HG02678 (cell line): ENCODE measurements around the gene UBFD1.
"Not testable (repeated sequence)": the region's sequence is repeated elsewhere in the genome, so short reads cannot be mapped to it uniquely, and the experiment has no call there.

ENCODE experiments used
- ATAC-seq: cut with Tn5 transposase; IDR thresholded peaks from one replicate; pipeline ENCODE4 v1.9.1; 2021; ENCODE audit warnings: mild to moderate bottlenecking, moderate library complexity; ENCODE audit not compliant: unreplicated experiment

Gene UBFD1

DNA sequence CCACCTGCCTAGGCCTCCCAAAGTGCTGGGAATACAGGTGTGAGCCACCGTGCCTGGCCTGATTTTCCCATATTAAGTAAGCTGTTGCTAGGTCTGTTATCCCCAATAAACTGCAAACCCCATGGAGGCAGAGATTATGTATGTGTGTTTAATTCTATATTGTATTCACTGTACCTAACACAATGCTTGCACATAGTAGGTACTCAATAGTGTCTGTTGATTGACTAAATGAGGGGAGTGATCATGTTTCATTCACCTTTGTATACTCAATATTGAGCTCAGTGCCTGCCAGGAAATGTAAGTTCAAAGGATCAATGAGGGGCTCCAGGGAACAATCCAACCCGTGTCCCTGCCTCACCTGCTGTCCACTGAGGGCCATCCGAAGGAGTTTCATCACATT, 32.6 kb upstream of the UBFD1 start:
- ATAC-seq: no peak

DNA sequence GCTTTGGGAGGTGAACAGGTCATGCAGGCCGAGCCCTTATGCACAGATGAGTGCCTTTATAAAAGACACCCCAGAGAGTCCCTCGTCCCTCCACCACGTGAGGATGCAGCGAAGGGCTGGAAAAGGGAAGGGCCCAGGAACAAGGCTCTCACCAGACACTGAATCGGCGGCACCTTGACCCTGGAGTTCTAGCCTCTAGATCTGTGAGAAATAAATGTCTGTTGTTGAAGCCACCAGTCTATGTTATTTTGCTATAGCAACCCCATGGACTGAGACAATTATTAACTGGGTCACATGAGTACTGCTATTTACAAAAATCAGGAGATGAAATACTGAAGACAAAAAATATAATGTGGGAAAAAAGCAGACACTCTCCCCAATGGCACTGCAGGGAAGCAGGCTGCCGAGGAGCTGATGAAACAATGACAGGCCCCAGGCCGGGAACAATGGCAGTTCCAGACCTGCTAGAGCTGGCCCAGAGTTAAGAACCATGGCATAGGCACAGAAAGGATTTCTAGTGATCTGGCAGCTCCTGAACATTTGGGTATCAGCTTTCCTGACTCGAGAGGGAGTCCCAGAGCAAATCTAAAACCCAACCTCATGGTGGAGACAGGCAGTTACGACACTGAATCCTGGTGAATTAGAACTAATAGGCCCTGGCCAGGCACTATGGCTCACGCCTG, 29.4 kb upstream of the UBFD1 start:
- ATAC-seq: no peak

DNA sequence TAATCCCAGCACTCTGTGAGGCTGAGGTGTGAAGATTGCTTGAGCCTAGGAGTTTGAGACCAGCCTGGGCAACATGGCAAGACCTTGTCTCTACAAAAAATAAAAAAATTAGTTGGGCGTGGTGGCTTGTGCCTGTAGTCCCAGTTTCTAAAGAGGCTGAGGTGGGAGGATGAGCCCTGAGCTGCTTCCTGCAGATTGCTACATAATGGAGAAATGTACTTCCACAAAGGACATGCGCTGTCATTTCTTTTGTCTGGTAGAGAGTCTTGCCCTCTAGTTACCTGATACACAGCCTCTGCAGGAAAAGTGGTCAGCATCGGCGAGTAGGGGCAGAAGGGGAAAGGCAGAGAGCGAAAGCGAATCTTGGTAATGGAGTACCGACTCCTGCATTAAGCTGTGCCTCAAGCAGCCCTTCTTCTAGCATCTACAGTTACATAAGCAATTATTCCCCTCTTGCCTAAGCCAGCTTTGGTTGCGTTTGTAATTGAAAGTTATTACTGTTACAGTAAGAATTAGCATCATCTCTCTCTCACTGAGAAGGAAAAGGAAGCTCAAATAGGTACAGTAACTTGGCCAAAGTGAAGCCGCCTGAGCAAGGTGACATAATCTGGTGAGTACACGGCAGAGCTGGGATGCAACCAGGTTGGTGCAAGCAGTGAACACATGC, 28.8 kb upstream of the UBFD1 start:
- no peak for ATAC-seq

DNA sequence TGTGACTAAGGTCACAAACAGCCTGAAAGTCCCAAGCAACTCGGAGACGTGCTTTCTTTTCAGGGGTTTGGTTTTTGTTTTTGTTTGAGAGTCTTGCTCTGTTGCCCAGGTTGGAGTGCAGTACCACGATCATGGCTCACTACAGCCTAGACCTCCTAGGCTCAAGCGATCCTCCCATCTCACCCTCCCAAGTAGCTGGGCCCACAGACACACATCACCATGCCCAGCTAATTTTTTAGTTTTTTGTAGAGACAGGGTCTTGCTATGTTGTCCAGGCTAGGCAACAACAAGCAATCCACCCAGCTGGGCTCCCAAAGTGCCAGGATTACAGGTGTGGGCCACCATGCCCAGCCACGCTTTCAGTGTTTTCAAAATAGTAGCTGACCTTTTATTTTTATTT, 27.5 kb upstream of the UBFD1 start:
- ATAC-seq: no peak

DNA sequence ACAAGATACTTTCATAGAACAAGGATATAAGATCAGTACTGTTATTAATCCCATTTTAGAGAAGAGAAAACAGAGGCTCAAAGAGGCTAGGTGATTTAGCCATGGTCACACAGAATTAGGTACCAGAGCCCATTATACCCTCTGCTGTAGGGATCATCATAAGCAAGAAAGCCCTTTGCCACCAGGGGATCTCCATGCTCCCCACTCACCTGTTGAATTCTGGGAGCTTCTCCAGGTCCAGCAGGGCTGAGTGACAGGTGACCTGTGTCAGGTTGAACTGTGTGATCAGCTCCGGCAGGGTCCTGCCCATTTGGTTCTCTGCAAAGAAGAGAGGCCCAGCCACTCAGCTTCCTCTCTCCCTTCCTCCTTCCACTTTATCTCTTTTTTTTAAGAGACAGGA, 25.1 kb upstream of the UBFD1 start:
- ATAC-seq: no peak

DNA sequence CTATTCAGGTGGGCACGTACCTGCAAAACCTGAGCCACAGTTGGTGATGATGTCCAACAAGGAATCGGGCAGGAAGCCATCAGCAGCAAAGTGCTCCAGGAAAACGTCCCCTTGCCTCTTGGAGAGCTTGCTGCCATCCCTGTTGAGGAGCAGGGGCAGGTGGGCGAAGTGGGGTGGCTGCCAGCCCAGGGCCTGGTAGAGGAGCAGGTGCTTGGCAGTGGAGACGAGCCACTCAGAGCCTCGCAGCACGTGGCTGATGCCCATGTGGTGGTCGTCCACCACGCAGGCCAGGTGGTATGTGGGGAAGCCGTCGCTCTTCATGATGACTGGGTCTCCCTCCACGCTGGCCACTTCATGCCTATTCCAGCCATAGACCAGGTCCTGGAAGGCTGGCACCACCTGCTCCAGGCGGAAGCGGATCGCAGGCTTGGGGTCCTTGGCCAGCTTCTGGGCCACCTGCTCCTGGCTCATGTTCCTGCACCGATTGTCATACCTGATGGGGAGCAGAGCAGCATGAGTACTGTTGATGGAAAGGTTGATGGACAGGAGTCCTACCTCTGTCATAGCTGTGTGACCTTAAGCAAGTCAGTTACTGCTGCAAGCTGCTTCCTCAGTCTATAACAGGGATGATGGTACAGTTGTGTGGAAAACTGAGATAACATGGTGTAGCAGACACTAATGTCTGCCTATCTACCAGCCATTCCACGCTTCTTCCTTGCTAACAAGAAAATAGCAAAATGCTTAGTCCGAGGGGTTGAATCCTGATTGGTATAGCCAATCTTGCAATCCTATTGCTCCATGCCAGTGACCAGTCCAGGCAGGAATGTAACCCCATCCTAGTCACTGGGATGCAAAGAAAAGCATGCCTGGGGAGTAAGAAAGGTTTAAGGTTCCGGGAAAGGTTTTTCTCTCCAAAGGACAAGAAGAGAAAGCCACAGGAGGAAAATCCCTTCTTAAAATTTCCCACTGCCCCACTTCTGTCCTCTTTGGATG, 22.4 kb upstream of the UBFD1 start:
- ATAC-seq: no peak

DNA sequence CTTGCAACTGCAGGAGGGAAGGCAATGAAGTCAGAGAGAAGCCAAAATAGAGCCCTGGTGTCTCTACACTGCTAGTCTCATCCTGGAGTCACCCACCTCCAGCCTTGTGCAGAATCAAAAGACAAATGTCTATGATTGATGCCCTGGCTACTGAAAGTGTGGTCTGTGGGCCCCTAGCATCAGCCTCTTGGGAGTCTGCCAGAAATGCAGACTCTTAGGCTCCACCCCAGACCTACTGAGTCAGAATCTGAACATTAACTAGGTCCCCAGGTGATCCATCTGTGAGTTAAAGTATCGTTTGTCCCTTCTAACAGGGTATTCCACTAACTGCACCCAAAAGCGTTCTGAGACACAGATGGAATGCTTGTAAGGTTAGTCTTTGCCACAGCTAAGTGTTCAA, 21.6 kb upstream of the UBFD1 start:
- ATAC-seq: no peak

DNA sequence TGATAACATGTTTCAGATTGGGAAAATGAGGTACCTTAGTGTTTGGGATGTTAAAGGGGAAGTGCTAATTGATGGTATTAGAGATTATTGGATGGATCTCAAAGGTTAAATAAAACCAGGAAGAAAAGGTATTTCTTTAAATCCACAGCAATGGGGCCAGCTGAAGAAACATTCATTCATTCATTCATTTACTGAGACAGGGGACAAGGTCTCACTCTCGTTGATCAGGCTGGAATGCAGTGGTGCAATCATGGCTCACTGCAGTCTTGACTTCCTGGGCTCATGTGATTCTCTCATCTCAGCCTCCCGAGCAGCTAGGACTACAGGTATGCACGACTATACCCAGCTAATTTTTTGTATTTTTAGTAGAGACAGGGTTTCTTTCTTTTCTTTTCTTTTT, 20.1 kb upstream of the UBFD1 start:
- ATAC-seq: no peak

DNA sequence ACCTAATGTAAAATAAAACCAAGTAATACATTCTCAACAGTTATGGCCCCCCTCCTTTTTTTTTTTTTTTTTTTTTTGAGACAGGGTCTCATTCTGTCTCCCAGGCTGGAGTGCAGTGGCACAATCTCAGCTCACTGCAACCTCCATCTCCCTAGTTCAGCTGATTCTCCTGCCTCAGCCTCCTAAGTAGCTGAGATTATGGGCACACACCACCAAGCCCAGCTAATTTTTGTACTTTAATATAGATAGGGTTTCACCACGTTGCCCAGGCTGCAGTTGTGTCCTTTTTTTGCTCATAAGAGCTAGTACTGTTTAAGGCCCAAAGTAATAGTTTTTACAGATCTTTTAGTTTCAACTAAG, 18.6 kb upstream of the UBFD1 start:
- ATAC-seq: no peak

DNA sequence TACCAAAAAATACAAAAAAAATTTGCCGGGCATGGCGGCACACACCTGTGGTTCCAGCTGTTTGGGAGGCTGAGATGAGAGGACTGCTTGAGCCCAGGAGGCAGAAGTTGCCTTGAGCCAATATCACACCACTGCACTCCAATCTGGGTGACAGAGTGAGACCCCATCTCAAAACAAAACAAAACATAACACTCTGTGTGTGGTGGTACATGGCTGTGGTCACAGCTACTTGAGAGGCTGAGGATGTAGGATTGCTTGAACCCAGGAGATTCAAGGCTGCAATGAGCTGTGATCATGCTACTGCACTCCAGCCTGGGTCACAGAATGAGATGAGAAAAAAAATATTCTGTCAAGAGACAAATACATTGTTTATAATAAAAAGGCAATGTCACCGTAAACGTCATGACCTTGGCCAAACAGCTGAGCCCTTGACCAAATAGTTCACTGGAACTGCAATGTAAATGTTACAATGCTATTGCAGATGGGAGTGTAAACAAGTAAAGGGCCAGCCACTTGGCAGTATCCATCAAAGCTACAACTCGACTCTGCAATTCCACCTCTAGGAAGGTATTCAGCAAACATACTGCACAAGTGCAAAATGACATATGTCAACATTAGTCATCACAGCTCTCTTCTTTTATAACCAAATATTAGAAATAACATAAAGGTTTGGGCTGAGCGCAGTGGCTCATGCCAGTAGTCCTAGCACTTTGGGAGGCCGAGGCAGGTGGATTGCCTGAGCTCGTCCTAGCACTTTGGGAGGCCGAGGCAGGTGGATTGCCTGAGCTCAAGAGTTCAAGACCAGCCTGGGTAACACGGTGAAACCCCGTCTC, 17.3 kb upstream of the UBFD1 start:
- ATAC-seq: no peak

DNA sequence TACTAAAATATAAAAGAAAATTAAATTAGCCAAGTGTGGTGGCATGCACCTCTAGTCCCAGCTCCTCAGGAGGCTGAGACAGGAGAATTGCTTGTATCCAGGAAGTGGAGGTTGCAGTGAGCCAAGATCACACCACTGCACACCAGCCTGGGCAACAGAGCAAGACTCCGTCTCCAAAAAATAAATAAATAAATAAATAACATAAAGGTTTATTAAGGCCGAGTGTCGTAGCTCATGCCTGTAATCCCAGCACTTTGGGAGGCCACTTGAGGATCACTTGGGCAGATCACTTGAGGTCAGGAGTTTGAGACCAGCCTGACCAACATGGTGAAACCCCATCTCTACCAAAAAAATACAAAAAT, 16.7 kb upstream of the UBFD1 start:
- not testable (repeated sequence) for ATAC-seq

DNA sequence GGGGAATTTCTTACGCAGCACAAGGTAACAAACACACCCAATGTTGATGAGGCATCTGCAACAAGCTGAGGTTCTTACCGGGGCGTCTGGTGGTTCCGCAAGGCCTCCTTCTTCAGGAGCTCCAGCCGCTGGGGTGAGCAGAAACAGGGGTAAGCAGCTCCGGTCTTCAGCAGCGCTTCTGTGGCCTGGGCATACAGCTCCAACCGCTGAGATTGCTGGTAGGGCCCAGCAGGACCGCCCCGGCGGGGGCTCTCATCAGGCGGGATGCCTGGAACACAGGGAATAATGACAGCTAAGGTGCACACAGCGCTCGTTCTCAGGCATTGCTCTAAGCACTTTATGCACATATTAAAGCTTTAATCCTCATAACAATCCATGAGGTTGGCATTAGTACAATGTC, 13.1 kb upstream of the UBFD1 start:
- no peak for ATAC-seq

DNA sequence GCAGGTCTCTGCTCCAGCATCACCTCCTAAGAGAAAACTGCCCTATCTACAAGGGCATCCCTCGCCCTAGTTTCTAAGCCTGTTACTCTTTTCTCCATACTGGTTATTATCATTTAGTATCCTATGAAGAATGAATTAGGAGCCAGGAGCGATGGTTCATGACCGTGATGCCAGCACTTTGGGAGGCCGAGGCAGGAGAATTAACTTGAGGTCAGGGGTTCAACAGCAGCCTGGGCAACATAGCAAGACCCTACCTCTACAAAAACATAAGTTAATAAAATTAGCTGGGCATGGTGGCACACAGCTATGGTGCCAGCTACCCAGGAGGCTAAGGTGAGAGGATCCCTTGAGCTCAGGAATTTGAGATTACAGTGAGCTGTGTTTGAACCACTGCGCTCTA, 7.6 kb upstream of the UBFD1 start:
- ATAC-seq: no peak

DNA sequence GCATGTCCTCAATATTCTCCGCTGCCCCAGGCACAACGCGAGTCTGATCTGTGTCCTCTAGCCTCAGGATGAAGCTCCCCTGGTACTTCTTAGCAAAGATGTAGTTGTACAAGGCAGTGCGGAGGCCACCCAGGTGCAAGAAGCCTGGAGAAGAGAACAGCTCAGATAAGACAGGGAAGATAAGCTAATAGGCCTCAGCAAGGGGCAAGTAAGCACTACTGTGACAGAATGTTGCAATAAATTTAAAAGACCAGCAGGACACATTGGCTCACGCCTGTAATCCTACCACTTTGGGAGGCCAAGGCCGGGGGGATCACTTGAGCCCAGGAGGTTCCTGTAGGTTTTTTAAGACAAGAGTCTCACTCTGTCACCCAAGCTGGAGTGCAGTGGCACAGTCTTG, 5.4 kb upstream of the UBFD1 start:
- ATAC-seq: no peak

DNA sequence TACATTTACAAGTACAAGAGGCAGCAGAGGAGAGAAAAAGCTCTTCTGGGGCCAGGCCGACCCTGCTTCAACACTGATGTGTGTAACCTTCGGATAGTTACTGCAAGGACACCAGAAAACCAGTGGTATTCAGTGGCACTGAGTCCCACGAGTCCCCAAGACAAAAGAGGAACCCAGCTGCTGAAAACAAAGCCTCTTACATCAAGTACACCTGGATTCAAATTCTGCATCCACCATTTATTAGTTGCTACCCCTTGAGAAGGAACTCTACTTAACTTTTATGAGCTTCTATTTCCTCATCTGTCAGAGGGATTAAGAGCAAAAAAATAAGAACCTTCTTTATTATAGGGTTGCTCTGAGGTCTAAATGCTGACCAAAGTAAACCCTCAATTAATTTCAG, 3.0 kb upstream of the UBFD1 start:
- no peak for ATAC-seq

DNA sequence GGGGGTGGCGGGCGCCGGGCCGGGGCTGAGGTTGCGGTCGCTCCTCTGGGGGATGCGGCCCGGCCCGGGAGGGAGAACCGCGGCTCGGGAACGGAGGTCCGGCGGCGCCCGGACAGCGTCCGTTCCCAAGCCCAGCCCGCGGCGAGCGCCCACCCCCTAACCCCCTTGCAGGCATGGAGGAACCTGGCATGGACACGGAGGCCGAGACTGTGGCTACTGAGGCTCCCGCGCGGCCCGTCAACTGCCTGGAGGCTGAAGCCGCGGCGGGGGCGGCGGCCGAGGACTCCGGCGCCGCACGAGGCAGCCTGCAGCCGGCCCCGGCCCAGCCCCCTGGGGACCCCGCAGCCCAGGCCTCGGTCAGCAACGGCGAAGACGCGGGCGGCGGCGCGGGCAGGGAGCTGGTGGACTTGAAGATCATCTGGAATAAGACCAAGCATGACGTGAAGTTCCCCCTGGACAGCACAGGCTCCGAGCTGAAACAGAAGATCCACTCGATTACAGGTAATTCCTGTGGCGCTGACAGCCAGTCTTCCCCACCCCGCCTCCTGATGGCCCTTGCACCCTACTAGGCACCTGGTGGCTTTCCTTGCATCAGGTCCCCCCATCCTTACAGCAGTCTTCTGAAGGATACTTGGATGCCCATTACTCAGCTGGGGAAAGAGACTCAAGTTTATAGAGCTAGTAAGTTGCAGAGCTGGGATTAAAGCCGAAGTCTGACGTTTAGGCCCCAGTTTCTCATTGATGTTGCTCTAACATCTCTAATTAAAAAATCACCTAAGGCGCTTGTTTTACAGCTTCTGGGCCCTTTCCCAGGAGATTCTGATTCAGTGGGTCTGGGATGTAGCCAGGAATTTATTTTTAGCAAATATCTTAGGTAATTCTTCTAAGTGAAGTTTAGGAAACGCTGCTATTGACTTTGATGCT, 514 bp downstream of the UBFD1 start:
- ATAC-seq: no peak

DNA sequence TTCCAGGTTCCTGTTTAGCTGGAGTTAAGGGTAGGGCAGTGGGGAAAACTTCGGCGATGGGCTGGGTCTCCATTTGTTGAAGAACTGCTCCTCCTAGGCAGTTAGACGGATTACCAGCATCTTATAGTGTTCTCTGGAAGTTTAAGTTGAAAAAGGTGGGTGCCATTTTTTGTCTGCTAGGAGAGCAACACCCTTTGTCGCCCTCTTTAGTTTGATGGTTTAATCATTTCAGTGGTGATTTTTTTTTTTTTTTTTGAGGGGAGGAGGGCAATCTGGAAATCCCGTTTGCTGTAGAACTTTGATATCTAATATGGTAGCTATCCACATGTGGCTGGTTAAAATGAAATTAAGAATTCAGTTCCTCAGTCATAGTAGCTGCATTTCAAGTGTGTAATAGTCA, 4.1 kb downstream of the UBFD1 start:
- no peak for ATAC-seq

DNA sequence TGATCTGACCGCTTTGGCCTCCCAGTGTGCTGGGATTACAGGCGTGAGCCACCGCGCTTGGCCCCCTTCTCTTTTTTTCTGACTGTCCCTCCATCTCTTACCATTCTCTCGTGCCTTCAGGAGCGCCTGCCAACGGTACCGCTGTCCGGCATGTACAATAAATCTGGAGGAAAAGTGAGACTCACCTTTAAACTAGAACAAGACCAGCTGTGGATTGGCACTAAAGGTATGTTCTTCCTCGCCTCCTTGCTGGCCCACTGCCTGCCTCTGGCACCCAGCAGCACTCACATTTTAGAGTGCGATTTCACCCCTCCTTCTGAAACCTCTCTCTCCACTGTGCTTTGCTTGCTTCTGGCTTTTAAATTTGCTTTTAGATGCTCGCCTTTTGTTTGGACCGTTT, 5.0 kb downstream of the UBFD1 start:
- no peak for ATAC-seq

DNA sequence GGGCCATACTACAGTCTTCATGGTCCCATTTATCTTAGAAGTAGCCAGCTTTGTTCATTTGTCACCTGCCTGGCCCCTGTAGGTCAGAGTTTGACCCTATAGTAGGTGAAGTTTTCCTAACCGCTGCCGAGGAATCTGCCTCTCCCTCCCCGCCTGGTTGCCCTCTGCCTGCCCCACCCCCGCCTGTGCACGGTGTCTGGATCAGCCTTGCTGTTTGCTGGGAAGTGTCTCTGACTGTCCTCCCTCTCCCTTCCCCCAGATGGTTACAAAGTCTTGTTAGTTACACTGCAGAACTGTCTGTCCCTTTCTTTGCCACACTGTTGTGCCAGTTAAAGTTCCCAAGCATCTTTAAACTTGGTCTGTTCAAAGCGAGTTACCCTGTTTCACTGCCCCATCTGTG, 5.7 kb downstream of the UBFD1 start:
- no peak for ATAC-seq
